ENCODE data around the gene MBD3L2B.
"Not testable (repeated sequence)": the region's sequence is repeated elsewhere in the genome, so short reads cannot be mapped to it uniquely, and the experiment has no call there.

The MBD3L2B gene

DNA sequence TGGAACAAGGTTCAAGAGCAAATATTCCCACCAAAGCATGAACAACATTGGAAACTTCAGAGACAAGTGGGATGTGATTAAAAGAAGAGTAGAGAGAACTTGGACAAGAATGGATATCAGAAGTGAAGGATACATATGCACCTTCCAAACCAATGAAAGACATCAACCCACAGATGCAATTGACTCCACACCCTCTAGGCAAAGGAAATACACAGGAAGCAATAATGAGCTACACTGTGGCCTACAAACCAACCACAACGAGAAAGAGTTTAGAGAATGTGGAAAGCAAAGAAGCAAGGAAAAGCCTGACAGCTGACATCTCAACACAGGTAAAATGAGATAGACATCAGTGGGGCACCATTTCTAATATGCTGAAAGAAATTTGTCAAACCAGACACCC lies 7.6 kb upstream of the MBD3L2B start:
- not testable (repeated sequence) for H3K4me3 ChIP-seq (ENCODE audit: low read depth, low read length)

GRCh38 chr19:7018828-7019227 lies 2.4 kb downstream of the MBD3L2B start:
- no peak for DNase-seq (ENCODE audit: low read depth)
- H3K4me3 ChIP-seq (ENCODE audit: low read depth, low read length): no peak overlapping the region

More for the DNA sequence above, 7.6 kb upstream of the MBD3L2B start:
- DNase-seq (ENCODE audit: low read depth): not testable (repeated sequence)

DNA sequence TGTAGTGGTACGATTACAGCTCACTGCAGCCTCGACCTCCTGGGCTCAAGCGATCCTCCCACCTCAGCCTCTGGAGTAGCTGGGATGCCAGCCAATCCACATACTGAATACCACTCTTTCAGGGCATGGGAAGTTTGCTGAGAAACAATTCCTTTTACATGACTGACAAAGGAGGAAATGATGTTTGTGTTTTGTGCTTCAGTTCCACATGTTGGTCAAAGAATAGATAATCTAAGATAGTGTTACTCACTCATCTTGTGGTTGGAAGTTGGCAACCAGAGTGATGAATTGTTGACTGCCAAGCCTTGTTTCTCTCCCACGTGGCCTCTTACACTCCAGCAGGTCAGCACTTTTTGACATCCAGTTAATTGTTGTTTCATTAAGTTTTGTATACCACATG lies 7.6 kb downstream of the MBD3L2B start:
- no peak overlapping the region for H3K4me3 ChIP-seq (ENCODE audit: low read depth, low read length)
- no peak for DNase-seq (ENCODE audit: low read depth)

- no peak for DNase-seq (ENCODE audit: low read depth)
- H3K4me3 ChIP-seq (ENCODE audit: low read depth, low read length): no peak overlapping the region
These were observed 10.3 kb downstream of the MBD3L2B start for GRCh38 chr19:7010722-7011593.

DNA sequence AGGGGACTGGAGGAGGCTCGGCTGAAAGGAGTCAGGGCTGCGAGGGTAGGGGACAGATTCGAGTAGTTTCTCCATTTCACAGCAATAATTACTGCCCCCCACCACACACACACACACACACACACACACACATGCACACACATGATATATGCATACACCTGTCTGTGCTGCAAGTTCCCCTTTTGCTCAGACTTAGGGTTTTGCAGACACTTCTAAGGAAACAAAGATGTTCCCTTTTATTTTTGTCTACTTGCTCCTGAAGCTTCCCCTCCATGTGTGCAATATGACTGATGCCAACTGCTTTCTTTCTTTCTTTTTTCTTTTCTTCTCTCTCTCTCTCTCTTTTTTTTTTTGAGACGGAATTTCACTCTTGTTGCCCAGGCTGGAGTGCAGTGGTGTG lies 13.4 kb downstream of the MBD3L2B start:
- H3K4me3 ChIP-seq (ENCODE audit: low read depth, low read length): no peak overlapping the region
- no peak for DNase-seq (ENCODE audit: low read depth)

GRCh38 chr19:7006135-7006704 lies 15.0 kb downstream of the MBD3L2B start:
- no peak for DNase-seq (ENCODE audit: low read depth)
- H3K4me3 ChIP-seq (ENCODE audit: low read depth, low read length): no peak overlapping the region

DNA sequence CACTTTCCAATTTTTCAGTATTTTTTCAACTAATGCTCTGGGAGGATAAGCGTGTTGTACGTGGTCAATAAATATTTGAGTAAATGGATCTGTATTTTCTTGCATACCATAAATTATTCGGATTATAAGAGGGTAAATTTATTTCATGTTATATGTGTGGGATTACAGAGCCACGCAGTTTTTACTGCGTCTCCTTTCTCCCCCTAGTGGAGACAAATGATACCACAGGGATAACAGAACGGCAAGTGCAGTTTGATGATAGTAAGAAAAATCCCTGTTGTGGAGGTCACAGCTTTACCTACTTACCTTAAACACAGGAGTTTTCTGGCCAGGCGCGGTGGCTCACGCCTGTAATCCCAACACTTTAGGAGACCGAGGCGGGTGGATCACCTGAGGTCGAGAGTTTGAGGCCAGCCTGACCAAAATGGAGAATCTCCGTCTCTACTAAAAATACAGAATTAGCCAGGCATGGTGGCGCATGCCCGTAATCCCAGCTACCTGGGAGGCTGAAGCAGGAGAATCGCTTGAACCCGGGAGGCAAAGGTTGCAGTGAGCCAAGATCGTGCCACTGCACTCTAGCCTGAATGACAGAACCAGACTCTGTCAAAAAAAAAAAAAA lies 16.8 kb downstream of the MBD3L2B start:
- DNase-seq (ENCODE audit: low read depth): no peak
- no peak overlapping the region for H3K4me3 ChIP-seq (ENCODE audit: low read depth, low read length)

GRCh38 chr19:7000816-7001215 lies 20.4 kb downstream of the MBD3L2B start:
- no peak for DNase-seq (ENCODE audit: low read depth)
- no peak overlapping the region for H3K4me3 ChIP-seq (ENCODE audit: low read depth, low read length)

DNA sequence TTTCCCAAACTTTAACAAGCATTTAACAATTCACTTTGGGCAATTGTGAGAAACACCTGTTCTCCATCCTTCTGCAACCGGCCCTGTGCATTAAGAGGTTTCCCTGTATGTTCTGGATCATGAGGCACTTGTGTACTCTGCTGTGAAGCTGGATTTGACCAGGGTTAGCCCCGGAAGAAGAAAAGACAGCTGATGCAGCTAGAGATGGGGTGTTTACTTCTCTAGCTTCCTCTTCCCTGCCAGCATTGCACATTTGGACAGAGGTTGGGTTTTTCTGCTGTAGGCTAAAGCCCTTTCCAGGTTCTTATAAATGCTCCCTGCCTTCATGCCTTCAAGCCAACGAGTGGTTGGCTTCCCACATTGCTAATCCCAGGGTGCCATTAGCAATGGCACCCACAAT lies 20.9 kb downstream of the MBD3L2B start:
- H3K4me3 ChIP-seq (ENCODE audit: low read depth, low read length): no peak overlapping the region
- DNase-seq (ENCODE audit: low read depth): no peak

DNA sequence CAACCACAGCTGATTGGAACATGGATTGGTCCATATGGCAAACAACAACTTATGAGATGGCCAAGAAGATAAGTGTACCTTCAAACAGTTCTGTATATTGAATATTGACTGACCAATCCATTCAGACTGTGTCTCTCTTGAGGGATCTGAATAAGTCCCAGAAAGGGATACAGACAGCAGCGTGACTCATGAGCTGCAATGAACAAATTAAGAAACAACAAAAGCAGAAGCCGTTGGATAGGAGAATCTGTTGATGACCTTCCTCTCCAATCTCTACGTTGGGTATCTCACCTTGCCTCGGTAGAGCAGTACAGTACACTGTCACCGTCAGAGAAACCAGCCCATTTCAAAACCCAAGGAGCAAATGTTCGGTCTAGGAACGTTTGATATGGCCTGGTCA lies 21.3 kb downstream of the MBD3L2B start:
- H3K4me3 ChIP-seq (ENCODE audit: low read depth, low read length): no peak overlapping the region
- DNase-seq (ENCODE audit: low read depth): no peak

DNA sequence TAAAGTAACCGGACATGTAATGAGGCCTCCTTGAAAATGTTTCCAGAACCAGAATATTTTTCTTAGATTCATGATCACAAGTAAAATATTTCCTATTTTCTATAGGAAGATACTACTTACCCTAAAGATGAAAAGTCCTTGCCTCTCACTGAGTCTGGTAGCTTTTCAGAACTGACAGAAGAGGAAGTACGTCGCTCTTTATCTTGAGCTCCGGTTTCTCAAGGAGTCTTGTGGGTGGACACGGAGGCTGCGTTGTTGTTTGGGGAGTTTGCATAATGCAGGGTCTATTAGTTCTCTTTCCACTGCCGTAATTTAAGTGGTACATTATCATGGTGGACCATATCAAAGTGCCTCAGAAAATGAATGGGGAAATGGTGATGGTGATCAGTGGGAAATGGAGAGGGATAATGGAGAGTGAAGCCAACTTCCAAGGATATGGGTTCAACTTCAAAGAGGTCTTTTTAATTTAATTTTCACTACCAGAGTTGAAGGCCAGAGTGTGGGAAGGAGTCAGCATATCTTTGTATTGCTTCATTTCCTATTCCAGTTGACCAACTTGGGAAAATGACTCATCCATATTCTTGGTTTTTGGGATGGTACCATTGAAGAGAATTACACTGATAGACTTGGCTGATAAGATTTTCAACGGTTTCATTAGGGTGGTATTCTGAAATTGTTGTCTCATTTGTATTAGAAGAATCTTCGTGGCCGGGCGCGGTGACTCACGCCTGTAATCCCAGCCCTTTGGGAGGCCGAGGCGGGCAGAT lies 23.4 kb downstream of the MBD3L2B start:
- DNase-seq (ENCODE audit: low read depth): no peak
- no peak overlapping the region for H3K4me3 ChIP-seq (ENCODE audit: low read depth, low read length)

DNA sequence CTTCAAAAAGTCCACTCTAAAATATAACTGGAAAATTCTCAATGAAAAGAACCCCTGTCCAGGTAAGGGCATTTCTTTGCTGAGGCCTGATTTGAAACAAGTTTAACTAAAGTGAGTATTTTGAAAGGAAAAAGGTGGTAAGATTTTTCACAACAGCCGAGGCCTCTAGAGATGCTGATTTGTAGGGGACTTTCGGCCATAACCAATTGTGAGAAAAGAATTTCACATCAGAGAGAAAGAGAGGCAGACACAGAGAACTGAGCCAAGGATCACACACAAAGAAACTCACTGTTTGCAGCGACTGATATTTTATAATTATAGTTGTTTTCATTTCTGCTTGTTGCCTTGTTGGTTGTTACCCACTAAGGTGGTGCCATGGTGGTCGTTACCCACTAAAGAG lies 24.4 kb downstream of the MBD3L2B start:
- no peak overlapping the region for H3K4me3 ChIP-seq (ENCODE audit: low read depth, low read length)
- no peak for DNase-seq (ENCODE audit: low read depth)

- DNase-seq (ENCODE audit: low read depth): no peak
- H3K4me3 ChIP-seq (ENCODE audit: low read depth, low read length): no peak overlapping the region
These were observed 26.2 kb downstream of the MBD3L2B start for GRCh38 chr19:6995054-6995453.

DNA sequence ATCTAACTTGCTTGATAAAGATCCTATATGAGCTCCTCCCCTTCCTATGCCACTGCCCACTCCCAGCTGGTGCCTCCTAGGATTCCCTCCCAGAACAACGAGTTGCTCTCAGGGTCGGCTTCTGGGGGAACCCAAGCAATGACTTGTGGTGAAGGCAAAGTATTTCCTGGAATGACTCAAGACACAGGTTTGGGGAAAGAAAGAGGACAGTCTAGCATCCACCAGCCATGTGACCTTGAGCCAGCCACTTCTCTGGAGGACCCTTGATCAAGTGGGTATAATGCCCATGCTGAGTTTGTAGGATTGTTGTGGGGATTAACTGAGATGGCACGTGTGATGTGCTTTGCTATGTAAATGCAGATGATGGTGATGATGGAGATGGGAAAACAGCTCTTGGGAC lies 33.0 kb downstream of the MBD3L2B start:
- H3K4me3 ChIP-seq (ENCODE audit: low read depth, low read length): no peak overlapping the region
- DNase-seq (ENCODE audit: low read depth): no peak

DNA sequence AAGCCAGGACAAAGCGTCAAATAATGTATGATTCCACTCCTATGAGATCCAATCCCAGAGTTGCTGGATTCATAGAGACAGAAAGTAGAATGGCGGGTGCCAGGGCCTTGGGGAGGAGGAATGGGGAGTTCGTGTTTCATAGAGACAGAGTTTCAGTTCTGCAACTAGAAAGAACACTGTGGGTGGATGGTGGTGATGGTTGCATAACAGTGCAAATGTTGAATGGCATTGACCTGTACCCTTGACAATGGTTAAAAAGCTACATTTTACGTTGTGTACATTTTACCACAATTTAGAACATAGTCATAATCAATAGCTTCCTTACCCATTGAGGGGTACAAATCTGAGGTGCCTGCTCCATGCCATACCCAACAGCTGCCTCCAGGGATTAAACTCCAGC lies 33.4 kb downstream of the MBD3L2B start:
- DNase-seq (ENCODE audit: low read depth): no peak

GRCh38 chr19:6983448-6983847 lies 37.8 kb downstream of the MBD3L2B start:
- no peak for DNase-seq (ENCODE audit: low read depth)
- H3K4me3 ChIP-seq (ENCODE audit: low read depth, low read length): no peak overlapping the region

More for the DNA sequence above, 33.4 kb downstream of the MBD3L2B start:
- H3K4me3 ChIP-seq (ENCODE audit: low read depth, low read length): no peak overlapping the region

- H3K4me3 ChIP-seq (ENCODE audit: low read depth, low read length): no peak overlapping the region
- no peak for DNase-seq (ENCODE audit: low read depth)
These were observed 41.8 kb downstream of the MBD3L2B start for GRCh38 chr19:6979399-6979798.

DNA sequence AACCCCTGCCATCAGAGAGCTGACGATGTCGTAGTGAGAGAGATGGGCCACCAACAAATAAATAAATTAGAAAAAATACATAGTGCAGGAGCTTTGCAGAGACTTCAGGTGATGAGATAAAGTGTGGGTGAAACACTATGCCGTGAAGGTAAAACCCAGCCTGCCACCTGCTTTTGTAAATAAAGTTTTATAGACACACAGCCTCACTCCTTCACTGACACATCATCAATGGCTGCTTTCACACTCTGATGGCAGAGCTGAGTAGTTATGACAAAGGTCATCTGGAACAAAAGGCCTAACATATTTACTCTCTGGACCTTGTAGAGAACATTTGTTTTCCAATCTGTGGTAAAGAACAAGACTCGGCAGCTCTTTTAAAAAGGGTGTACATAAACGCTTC lies 45.0 kb downstream of the MBD3L2B start:
- no peak overlapping the region for H3K4me3 ChIP-seq (ENCODE audit: low read depth, low read length)
- DNase-seq (ENCODE audit: low read depth): no peak

- no peak overlapping the region for H3K4me3 ChIP-seq (ENCODE audit: low read depth, low read length)
These were observed 49.9 kb downstream of the MBD3L2B start for GRCh38 chr19:6971366-6971765.

GRCh38 chr19:6970443-6970842 lies 50.8 kb downstream of the MBD3L2B start:
- no peak for DNase-seq (ENCODE audit: low read depth)

More at GRCh38 chr19:6971366-6971765, 49.9 kb downstream of the MBD3L2B start:
- DNase-seq (ENCODE audit: low read depth): no peak

More at GRCh38 chr19:6970443-6970842, 50.8 kb downstream of the MBD3L2B start:
- no peak overlapping the region for H3K4me3 ChIP-seq (ENCODE audit: low read depth, low read length)

Measured in skeletal muscle cell (primary cell).